K562 (cell line): ENCODE results near the gene TFF1. TPM values are rescaled to one million over a fixed set of nuclear protein-coding genes. Genes with fewer than 3 reads are reported as not detected.

Source experiments
- ARNT ChIP-seq, 2 experiments: fragments of 450-650 bp; IDR thresholded peaks; 2 replicates each; pipeline ENCODE4 v1.6.1; 2016; ENCODE audit warnings: mild to moderate bottlenecking in 1 of 2
- ASH1L ChIP-seq: fragments of 450-650 bp; IDR thresholded peaks from 2 replicates; pipeline ENCODE4 v1.6.1; 2018; ENCODE audit warnings: borderline replicate concordance, mild to moderate bottlenecking, low read depth; ENCODE audit not compliant: partially characterized antibody
- C11orf30 ChIP-seq: fragments of 450-650 bp; IDR thresholded peaks from 2 replicates; pipeline ENCODE4 v1.6.1; 2016; ENCODE audit warnings: low read depth, mild to moderate bottlenecking
- CREM ChIP-seq: IDR thresholded peaks from 2 replicates; pipeline ENCODE4 v1.6.1; 2014; ENCODE audit warnings: antibody characterized with exemption, low read depth
- DPF2 ChIP-seq: fragments of 450-650 bp; IDR thresholded peaks from 2 replicates; pipeline ENCODE4 v1.6.1; 2016
- FIP1L1 ChIP-seq: fragments of 200-400 bp; formaldehyde crosslinking; IDR thresholded peaks from 2 replicates; pipeline ENCODE4 v1.6.1; 2018; ENCODE audit warnings: mild to moderate bottlenecking, low read depth, low read length; ENCODE audit not compliant: poor library complexity, severe bottlenecking
- GATA2 ChIP-seq: sonication (generic); formaldehyde crosslinking; IDR thresholded peaks from 2 replicates; pipeline ENCODE4 v1.4.0; 2020; ENCODE audit warnings: mild to moderate bottlenecking, missing genetic modification reagents
- HOXB6 ChIP-seq: fragments of 250-450 bp; sonication (Bioruptor Pico); IDR thresholded peaks from 2 replicates; pipeline ENCODE4 v1.5.1; 2022; ENCODE audit warnings: mild to moderate bottlenecking, borderline replicate concordance
- IFI16 ChIP-seq: fragments of 250-450 bp; sonication (Bioruptor Pico); IDR thresholded peaks from 2 replicates; pipeline ENCODE4 v2.1.2; 2022; ENCODE audit warnings: mild to moderate bottlenecking, inconsistent platforms
- KDM5B ChIP-seq: fragments of 200-600 bp; sonication (generic); IDR thresholded peaks from 2 replicates; pipeline ENCODE4 v1.6.1; 2012; ENCODE audit warnings: low read depth, mild to moderate bottlenecking, moderate library complexity, low read length, control low read depth, inconsistent platforms; ENCODE audit not compliant: insufficient replicate concordance
- L3MBTL2 ChIP-seq: fragments of 450-650 bp; IDR thresholded peaks from 2 replicates; pipeline ENCODE4 v1.6.1; 2016; ENCODE audit warnings: mild to moderate bottlenecking, moderate library complexity
- MAFK ChIP-seq: IDR thresholded peaks from 2 replicates; pipeline ENCODE4 v1.6.1; 2011; ENCODE audit warnings: low read length, improper control_type of control experiment
- MED1 ChIP-seq: sonication (generic); formaldehyde crosslinking; IDR thresholded peaks from 2 replicates; pipeline ENCODE4 v1.8.1; 2023; ENCODE audit warnings: missing genetic modification reagents, borderline replicate concordance
- MXI1 ChIP-seq: IDR thresholded peaks from 2 replicates; pipeline ENCODE4 v1.6.1; 2011; ENCODE audit warnings: low read depth, mild to moderate bottlenecking, improper control_type of control experiment, low read length
- NCOA1 ChIP-seq: fragments of 450-650 bp; IDR thresholded peaks from 2 replicates; pipeline ENCODE4 v1.6.1; 2016; ENCODE audit warnings: low read depth
- NFE2L1 ChIP-seq: fragments of 450-650 bp; IDR thresholded peaks from 2 replicates; pipeline ENCODE4 v1.6.1; 2016; ENCODE audit warnings: missing genetic modification characterization, low read depth, mild to moderate bottlenecking, missing compliant biosample characterization, moderate library complexity, borderline replicate concordance
- PHF21A ChIP-seq: fragments of 450-650 bp; IDR thresholded peaks from 2 replicates; pipeline ENCODE4 v1.6.1; 2017; ENCODE audit warnings: low read depth, borderline replicate concordance
- SRSF3 ChIP-seq: fragments of 200-400 bp; formaldehyde crosslinking; IDR thresholded peaks from 2 replicates; pipeline ENCODE4 v1.6.1; 2016; ENCODE audit warnings: mild to moderate bottlenecking, low read length, moderate library complexity; ENCODE audit not compliant: insufficient read depth
- TAF7 ChIP-seq: fragments of 450-650 bp; IDR thresholded peaks from 2 replicates; pipeline ENCODE4 v1.6.1; 2016; ENCODE audit warnings: missing genetic modification characterization, missing compliant biosample characterization
- TRIM24 ChIP-seq, 2 experiments: fragments of 450-650 bp; IDR thresholded peaks; 2 replicates each; pipeline ENCODE4 v1.6.1; 2016
- ZNF224 ChIP-seq: sonication (generic); formaldehyde crosslinking; IDR thresholded peaks from 2 replicates; pipeline ENCODE4 v1.8.0; 2022; ENCODE audit warnings: mild to moderate bottlenecking, missing genetic modification reagents
- ZNF263 ChIP-seq: sonication (generic); formaldehyde crosslinking; IDR thresholded peaks from 2 replicates; pipeline ENCODE4 v1.8.0; 2022; ENCODE audit warnings: mild to moderate bottlenecking, missing genetic modification reagents, borderline replicate concordance
- polyA plus RNA-seq, 8 experiments: library from polyadenylated mRNA; depleted of rRNA in 4 of 8; stranded (reverse) in 5 of 8; unstranded in 3 of 8; fragments of >200 nt; fragmentation: Nextera tagmentation in 2 of 8; fragmentation: Illumina TruSeq in 1 of 8; extraction: Ambion mirVana in 2 of 8; extraction: Trizol in 1 of 8; gene quantifications; 2 replicates each; pipeline versions ENCODE4 v1.2.1 to v1.2.3, GENCODE V29; 2011 to 2014; ENCODE audit warnings: inconsistent platforms in 1 of 8, missing spikeins in 1 of 8
- total RNA-seq, 7 experiments: library from RNA; depleted of rRNA in 6 of 7; stranded (reverse); fragments of >200 nt in 6 of 7; fragmentation: Illumina TruSeq in 2 of 7; extraction: Trizol in 2 of 7; gene quantifications; 2 replicates each; pipeline versions ENCODE4 v1.2.1 to v1.2.3, GENCODE V29; 2011 to 2021; ENCODE audit warnings: low replicate concordance in 1 of 7
- TF ChIP-seq, protein P1 (sequence below): fragments of 250-450 bp; sonication (Bioruptor Pico); IDR thresholded peaks from 2 replicates; pipeline ENCODE4 v1.5.0; 2020; ENCODE audit warnings: mild to moderate bottlenecking
- TF ChIP-seq, protein P2 (sequence below): fragments of 250-450 bp; sonication (Bioruptor Pico); IDR thresholded peaks from 2 replicates; pipeline ENCODE4 v1.8.0; 2021; ENCODE audit warnings: moderate library complexity, mild to moderate bottlenecking, inconsistent platforms
- TF ChIP-seq, protein P3 (sequence below): fragments of 450-650 bp; IDR thresholded peaks from one replicate; pipeline ENCODE4 v1.6.1; 2018; ENCODE audit warnings: mild to moderate bottlenecking, moderate library complexity; ENCODE audit not compliant: partially characterized antibody
- TF ChIP-seq, protein P4 (sequence below): sonication (generic); formaldehyde crosslinking; IDR thresholded peaks from 2 replicates; pipeline ENCODE4 v1.9.0; 2022; ENCODE audit warnings: mild to moderate bottlenecking, missing genetic modification reagents
- TF ChIP-seq, protein P5 (sequence below): fragments of 450-650 bp; formaldehyde crosslinking; IDR thresholded peaks from 2 replicates; pipeline ENCODE4 v1.4.0; 2020; ENCODE audit warnings: mild to moderate bottlenecking, mixed read lengths

TFF1 gene
- total and polyA plus RNA-seq, 9 of the 15 experiments (the other 6 are each of a cell fraction or from before 2014, with no cell fraction given): 0.31 TPM; not detected in 8

DNA sequence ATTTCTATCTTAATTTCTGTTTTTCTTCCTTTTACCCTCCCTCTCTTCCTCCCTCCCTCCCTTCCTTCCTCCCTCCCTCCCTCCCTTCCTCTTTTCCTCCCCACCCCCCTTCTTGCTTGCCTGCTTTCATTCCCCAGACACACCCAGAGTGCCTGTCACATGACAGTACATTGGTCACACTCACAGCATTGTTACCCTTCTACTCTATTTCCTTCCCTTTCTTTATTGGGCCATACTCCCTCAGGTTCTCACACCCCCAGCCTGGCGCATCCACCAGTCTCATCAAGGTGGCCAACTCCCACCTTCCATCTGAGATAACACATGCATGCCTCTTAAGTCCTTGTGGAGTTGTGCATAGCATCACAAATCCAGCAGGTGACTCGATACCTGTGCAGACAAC is 18.7 kb upstream of the TFF1 start (continued):
- TF ChIP-seq, protein P1, sequence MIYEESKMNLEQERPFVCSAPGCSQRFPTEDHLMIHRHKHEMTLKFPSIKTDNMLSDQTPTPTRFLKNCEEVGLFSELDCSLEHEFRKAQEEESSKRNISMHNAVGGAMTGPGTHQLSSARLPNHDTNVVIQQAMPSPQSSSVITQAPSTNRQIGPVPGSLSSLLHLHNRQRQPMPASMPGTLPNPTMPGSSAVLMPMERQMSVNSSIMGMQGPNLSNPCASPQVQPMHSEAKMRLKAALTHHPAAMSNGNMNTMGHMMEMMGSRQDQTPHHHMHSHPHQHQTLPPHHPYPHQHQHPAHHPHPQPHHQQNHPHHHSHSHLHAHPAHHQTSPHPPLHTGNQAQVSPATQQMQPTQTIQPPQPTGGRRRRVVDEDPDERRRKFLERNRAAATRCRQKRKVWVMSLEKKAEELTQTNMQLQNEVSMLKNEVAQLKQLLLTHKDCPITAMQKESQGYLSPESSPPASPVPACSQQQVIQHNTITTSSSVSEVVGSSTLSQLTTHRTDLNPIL (CRISPR knock-in tag): no peak
- TF ChIP-seq, protein P2, sequence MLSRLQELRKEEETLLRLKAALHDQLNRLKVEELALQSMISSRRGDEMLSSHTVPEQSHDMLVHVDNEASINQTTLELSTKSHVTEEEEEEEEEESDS (CRISPR knock-in tag): no peak
- TF ChIP-seq, protein P3, sequence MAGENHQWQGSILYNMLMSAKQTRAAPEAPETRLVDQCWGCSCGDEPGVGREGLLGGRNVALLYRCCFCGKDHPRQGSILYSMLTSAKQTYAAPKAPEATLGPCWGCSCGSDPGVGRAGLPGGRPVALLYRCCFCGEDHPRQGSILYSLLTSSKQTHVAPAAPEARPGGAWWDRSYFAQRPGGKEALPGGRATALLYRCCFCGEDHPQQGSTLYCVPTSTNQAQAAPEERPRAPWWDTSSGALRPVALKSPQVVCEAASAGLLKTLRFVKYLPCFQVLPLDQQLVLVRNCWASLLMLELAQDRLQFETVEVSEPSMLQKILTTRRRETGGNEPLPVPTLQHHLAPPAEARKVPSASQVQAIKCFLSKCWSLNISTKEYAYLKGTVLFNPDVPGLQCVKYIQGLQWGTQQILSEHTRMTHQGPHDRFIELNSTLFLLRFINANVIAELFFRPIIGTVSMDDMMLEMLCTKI: no peak
- TF ChIP-seq IFI16 (CRISPR knock-in tag): no peak
- no peak for TF ChIP-seq GATA2 (CRISPR knock-in tag)
- no peak for TF ChIP-seq NFE2L1 (tag)
- TF ChIP-seq TAF7 (tag): no peak
- TF ChIP-seq KDM5B: no peak
- no peak for TF ChIP-seq MAFK
- TF ChIP-seq, protein P4, sequence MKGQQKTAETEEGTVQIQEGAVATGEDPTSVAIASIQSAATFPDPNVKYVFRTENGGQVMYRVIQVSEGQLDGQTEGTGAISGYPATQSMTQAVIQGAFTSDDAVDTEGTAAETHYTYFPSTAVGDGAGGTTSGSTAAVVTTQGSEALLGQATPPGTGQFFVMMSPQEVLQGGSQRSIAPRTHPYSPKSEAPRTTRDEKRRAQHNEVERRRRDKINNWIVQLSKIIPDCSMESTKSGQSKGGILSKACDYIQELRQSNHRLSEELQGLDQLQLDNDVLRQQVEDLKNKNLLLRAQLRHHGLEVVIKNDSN: 0 out of 2 replicates have a peak, but pooled peaks have one; percentile 23
- TF ChIP-seq ZNF224 (CRISPR knock-in tag): no peak
- TF ChIP-seq DPF2: no peak
- TF ChIP-seq MED1 (CRISPR knock-in tag): no peak
- TF ChIP-seq, protein P5, sequence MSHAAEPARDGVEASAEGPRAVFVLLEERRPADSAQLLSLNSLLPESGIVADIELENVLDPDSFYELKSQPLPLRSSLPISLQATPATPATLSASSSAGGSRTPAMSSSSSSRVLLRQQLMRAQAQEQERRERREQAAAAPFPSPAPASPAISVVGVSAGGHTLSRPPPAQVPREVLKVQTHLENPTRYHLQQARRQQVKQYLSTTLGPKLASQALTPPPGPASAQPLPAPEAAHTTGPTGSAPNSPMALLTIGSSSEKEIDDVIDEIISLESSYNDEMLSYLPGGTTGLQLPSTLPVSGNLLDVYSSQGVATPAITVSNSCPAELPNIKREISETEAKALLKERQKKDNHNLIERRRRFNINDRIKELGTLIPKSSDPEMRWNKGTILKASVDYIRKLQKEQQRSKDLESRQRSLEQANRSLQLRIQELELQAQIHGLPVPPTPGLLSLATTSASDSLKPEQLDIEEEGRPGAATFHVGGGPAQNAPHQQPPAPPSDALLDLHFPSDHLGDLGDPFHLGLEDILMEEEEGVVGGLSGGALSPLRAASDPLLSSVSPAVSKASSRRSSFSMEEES: peak; percentile 62
- no peak for TF ChIP-seq FIP1L1
- no peak for TF ChIP-seq SRSF3
- TF ChIP-seq NCOA1: no peak
- no peak for TF ChIP-seq HOXB6
- TF ChIP-seq C11orf30: no peak
- no peak for TF ChIP-seq MXI1
- 0 out of 2 replicates have a peak, but pooled peaks have one; percentile 18 for TF ChIP-seq ZNF263
- TF ChIP-seq PHF21A: no peak
- no peak for TF ChIP-seq L3MBTL2
- no peak for TF ChIP-seq TRIM24 (IDR thresholded peaks at IDR 0.05)
- TF ChIP-seq CREM: no peak
- no peak for TF ChIP-seq ARNT (IDR thresholded peaks at IDR 0.05)
- no peak for TF ChIP-seq ASH1L
